ENCODE data around the gene CCT8L2.
"Not testable (repeated sequence)": the region's sequence is repeated elsewhere in the genome, so short reads cannot be mapped to it uniquely, and the experiment has no call there.

Gene CCT8L2

DNA sequence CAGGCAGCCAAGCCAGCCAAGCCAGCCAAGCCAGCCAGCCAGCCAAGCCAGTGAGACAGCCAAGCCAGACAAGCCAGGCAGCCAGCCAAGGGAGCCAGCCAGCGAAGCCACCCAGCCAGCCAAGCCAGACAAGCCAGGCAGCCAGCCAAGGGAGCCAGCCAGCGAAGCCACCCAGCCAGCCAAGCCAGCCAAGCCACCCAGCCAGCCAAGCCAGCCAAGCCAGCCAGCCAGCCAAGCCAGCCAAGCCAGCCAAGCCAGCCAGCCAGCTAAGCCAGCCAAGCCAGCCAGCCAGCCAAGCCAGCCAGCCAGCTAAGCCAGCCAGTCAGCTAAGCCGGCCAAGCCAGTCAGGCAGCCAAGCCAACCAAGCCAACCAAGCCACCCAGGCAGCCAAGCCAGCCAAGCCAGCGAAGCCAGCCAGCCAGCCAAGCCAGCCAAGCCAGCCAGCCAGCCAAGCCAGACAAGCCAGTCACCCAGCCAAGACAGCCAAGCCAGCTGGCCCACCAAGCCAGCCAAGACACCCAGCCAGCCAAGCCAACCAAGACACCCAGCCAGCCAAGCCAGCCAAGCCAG, 34.1 kb downstream of the CCT8L2 start:
- DNase-seq: not testable (repeated sequence)

DNA sequence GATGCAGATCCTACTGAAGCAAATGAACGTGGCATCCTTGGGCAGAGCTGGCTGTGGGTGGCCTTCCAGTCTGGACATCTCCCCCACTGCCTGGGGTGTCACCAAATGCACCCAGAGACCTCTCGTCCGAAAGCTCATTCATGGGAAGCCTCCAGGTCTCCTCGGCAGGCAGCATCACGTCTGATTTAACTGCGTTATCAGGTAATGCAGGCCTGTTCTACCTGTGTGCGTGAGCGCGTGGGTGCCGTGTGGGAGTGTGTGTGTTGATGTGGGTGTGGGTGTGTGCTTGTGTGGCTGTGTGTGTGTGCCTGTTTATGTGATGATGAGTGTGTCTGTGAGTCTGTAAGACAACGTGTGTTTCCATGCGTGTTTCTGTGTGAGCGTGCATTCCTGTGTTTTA, 35.1 kb downstream of the CCT8L2 start:
- DNase-seq: not testable (repeated sequence)

DNA sequence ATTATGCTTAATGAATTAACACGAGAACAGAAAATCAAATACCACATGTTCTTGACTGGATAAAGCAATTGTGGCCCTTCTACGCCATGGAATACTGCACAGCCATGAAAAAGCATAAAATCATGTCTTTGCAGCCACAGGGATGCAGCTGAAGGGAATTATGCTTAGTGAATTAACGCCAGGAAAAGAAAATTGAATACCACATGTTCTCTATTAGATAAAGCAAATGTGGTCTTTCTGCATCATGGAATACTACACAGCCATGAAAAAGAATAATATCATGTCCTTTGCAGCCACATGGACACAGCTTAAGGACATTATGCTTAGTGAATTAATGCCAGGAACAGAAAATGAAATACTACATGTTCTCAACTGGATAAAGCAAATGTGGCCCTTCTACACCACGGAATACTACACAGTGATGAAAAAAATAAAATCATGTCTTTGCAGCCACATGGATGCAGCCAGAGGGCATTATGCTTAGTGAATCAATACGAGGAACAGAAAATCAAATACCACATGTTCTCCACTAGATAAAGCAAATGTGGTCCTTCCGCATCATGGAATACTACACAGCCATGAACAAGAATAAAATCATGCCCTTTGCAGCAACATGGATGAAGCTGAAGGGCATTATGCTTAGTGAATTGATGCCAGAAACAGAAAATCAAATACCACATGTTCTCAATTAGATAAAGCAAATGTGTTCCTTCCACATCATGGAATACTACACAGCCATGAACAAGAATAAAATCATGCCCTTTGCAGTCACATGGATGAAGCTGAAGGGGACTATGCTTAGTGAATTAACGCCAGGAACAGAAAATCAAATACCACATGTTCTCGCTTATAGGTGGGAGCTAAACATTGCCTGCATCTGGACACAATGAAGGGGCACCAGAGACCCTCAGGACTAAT, 37.3 kb downstream of the CCT8L2 start:
- DNase-seq: not testable (repeated sequence)

DNA sequence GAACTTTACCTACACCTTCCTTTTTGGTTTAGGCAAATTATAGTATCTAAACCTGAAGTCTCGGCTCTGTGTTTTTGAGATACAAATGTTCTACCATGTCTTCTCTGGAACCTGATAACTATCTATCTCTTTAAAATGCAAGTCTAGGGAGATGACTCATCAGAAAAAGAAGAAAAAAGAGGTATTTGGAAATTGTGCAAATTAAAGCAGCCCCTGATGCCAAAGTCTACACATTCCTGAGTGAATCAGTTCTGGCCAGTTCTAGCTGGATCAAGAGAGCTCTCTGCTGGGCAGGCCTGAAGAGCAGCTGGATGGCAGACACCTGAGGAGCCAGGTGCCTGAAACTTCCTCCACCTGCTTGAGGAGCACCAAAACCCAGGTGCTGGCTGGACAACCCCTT, 49.3 kb downstream of the CCT8L2 start:
- DNase-seq: not testable (repeated sequence)

All from NCI-H1092 (cell line).